Activated T-helper 1 cell treated with Interleukin-2 at 50 U/mL for 16 hours (primary cell): Measurements from ENCODE around the gene P2RX5.
"Not testable (repeated sequence)": the region's sequence is repeated elsewhere in the genome, so short reads cannot be mapped to it uniquely, and the experiment has no call there.

Experiments used
- DNase-seq: peaks from one replicate; pipeline ENCODE4 v3.0.0-alpha.2; 2020; ENCODE audit warnings: low read depth

The P2RX5 gene

DNA sequence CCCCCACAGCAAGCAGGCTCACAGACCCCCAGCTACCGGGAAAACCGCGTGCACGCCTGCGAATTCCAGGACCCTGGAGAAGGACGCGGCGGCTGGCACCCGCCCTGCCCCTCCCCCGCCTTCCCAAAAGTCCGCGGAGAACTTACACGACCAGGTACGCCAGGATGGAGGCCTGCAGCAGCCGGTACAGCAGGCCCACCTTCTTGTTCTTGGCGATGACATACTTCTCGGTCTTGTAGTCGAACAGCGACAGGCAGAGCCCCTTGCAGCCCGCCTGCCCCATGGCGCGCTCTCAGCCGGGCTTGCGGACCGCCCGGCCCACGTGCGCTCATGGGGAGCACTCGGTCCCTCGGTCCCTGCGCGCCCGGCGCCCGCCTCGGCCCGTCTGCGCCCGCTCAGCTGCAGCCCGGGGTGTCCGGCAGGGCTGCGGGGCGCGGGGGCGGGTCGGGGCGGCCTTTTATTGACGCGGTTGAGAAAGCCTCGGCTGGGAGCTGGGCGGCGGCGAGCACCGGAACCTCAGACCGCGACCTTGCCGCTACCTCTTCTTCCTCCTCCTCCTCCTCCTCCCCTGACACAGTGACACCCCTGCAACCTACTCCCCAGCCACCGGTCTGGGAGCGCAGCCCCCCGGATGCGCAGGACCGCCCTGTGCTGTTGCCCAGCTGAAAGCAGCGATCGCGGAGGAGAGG is at the start of gene P2RX5:
Gene P2RX5 (minus strand): TSS at position 433 of the 689 bp plus-strand sequence. CDS start 150 bp downstream, at position 283.
- DNase-seq, result peak; percentile 21

DNA sequence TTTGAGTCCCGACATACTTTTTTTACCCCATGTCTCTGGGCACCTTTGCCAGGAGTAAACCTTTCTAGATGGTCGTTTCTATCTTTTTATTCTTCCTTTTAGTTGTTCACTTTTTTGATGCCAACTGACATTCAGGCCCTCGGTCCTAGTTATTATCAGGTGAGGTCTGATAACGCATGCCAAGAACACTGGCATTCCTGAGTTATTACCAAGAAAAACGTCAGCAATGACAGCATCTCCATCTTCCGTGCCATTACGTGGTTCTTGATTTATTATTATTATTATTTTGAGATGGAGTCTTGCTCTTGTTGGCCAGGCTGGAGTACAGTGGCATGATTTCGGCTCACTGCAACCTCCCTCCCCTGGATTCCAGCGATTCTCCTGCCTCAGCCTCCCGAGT is 49.1 kb upstream of the P2RX5 start:
- DNase-seq, result no peak

DNA sequence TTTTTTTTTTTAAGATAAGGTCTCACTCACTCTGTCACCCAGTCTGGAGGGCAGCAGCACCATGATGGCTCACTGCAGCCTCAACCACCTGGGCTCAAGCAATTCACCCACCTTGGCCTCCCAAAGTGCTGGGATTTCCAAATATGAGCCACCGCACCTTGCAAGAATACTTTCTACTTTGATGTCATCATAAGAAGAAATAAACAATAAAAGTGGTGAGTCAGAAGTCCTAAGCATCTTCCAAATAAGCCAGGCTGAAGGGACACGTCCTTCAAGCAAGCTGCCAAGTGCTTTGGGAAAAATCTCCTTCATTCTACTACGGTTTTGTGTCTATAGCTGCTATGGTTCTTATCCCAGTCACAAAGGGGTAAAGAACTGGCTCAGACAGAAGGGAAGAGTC is 48.1 kb upstream of the P2RX5 start:
- no peak for DNase-seq

DNA sequence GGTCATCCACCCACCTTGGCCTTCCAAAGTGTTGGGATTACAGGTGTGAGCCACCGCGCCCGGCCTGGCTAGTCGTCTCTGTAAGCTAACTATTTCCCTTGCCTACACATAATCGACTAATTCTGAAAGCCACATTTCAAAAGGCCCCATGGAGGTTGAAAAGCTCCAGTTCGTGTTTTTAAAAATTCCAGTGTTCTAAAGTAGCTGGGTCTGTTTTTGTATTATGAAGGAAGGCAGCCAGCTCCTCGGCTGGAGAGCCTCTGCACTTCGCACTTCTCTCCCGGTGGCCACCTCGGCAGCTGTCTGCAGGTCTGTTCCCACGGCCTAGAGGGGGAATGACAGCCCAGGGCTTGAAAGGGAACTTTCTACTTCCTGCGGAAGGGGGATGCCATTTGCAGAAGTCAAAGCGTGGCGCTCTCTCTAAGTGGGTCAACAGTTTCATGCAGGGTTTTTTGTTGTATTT is 44.7 kb upstream of the P2RX5 start:
- no peak for DNase-seq

DNA sequence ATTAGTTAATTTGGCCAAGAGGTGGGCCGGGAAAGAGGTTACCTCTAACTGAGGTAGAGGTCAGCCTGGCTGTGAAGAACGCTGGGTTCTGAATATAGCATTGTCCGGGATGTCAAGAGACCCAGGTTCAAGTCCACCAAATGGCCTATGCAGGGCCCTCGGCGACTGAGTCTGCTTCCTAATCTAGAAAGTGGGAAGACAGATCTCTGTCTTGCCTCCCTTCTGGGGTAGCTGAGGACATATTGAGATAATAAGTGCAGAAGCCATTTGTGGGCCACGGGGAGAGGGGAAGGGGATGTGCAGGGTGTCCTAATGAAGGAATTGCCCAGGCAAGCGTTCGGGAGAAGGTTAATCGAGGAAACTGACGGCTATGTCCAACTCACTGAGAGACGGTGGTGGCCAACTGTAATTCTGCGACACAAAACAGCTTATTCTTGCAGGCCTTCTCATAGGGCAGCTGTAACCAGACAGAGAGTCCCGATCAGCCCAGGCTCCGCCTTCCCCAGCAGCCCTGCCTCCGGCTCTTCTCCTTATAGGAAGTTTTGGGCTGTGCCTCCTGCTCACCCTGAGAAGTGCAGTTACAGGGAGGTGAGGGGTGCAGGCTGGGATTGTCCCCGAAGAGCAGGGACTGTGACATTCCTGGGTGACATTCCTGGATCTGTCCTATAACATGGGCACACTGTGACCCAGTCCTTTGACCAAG is 43.6 kb upstream of the P2RX5 start:
- no peak for DNase-seq

DNA sequence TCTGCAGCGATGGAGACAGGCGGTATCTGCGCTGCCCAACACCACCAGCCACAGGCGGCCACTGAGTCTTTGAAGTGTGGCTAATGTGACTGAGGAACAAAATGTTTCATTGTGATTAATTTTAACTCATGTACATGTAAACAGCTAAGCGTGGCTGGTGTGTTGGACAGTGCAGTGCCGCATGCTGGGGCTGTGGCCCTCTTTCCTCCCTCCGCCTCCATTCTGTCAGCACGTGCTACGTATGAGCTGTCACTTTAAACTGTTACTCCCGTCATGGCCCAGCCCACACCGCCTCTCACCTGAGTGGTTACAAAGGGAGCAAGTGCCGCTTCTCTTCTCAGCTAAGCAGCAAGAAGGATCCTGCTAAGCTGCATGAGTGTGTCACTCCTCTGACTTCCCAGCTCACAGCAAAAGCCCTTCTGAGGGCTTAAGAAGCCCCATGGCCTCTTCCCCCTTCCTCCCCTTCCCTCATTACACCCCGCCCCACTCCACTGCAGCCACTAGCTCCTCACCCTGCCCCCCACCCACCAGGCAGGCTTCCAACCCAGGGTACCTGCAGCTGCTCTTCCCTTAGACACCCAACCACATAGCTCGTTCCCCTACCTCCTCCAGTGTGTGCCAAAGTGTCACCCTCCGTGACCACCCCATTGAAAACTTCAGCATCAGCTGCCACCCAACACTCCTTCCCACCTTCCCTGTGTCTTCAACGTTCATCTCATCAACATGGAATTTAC is 42.8 kb upstream of the P2RX5 start:
- DNase-seq, result no peak

DNA sequence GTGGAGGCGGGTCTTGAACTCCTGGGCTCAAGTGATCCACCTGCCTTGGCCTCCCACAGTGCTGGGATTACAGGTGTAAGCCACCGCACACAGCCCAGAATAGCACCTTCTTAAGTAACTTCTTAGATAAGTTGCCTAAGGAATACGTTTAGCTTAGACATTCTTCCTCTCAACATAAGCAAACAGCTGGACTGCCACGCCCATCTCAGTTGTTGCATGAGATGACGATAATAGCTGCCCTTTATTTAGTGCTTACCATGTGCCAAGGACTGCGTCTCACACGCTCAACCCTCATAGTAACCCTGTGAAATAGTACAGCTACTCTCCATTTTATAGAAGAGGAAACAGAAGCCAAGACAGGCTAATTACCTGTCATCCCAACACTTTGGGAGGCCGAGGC is 39.6 kb upstream of the P2RX5 start:
- DNase-seq, result no peak

- not testable (repeated sequence) for DNase-seq
Measured at GRCh38 chr17:3734911-3735276, 38.9 kb upstream of the P2RX5 start.

- DNase-seq, result no peak
Measured at GRCh38 chr17:3732210-3732621, 36.3 kb upstream of the P2RX5 start.

- no peak for DNase-seq
Measured at GRCh38 chr17:3730881-3731429, 35.0 kb upstream of the P2RX5 start.

DNA sequence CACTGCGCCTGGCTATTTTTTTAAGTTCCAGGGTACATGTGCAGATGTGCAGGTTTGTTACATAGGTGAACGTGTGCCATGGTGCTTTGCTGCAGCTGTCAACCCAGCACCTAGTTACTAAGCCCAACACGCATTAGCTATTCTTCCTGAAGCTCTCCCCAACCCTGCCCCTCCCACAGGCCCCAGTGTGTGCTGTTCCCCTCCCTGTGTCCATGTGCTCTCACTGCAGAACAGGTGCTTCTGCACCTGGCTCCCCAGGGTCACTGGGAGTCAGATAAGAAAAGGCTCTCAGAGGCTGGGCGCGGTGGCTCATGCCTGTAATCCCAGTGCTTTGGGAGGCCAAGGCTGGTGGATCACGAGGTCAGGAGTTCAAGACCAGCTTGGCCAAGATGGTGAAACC is 33.9 kb upstream of the P2RX5 start:
- DNase-seq, result no peak

GRCh38 chr17:3728099-3728498 is 32.1 kb upstream of the P2RX5 start:
- DNase-seq, result not testable (repeated sequence)

DNA sequence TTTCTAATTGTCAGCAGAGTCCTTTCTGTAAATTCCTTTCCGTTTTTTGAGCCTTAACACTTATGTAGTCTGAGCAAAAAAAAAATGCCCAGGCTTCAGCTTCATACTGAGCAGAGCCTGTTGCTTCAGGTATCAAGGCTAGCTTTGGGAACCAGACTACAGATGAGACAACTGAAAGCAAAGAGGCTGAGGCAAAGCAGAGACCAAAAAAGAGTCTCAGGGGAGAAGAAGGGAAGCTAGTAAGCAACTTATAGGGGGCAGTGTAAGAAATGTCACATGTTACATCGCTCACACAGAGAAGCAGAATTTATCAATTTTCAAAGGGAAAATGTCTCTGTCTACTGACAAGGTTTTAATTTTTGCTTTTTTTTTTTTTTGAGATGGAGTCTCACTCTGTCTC is 31.1 kb upstream of the P2RX5 start:
- DNase-seq, result no peak

DNA sequence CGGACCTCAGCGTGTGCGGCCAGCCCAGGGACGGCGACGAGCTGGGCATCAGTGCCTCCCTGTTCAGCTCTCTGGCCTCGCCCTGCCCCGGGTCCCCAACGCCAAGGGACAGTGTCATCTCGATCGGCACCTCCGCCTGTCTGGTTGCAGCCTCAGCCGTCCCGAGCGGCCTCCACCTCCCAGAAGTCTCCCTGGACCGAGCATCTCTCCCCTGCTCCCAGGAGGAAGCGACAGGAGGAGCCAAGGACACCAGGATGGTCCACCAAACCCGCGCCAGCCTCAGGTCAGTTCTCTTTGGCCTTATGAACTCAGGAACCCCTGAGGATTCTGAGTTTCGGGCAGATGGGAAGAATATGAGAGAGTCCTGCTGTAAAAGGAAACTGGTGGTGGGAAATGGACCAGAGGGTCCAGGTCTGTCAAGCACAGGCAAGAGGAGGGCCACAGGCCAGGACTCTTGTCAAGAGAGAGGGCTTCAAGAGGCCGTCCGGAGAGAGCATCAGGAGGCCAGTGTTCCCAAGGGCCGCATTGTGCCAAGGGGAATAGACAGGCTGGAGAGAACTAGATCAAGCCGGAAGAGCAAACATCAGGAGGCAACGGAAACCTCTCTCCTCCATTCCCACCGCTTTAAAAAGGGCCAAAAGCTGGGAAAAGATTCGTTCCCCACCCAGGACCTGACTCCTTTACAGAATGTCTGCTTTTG is 28.6 kb upstream of the P2RX5 start:
- no peak for DNase-seq

DNA sequence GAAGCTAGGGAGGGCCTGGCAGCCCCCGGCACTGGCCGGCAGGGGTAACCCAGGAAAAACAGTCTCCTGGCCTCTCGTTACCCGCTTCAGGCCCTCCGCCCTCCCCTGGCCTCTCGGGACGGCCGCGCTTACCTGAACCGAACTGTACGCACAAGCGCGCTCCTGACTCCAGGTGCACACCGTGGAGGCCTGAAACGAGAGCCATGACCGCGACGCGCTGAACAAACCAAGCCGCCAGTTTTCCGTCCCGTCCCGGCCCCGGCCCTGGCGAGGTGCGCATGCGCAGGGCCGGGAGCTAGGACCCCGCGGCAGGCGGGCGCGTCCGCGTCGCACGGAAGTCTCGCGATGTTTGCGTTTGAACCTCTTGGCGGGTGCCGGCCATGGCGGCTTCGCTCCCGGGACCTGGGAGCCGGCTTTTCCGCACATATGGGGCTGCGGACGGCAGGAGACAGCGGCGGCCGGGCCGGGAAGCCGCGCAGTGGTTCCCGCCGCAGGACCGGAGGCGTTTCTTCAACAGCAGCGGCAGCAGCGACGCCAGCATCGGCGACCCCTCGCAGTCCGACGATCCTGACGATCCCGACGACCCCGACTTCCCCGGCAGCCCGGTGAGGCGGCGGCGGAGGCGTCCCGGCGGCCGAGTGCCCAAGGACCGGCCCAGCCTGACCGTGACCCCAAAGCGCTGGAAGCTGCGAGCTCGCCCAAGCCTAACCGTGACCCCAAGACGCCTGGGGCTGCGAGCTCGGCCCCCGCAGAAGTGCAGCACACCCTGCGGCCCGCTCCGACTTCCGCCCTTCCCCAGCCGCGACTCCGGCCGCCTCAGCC is 27.8 kb upstream of the P2RX5 start, which contains the start of gene HASPIN:
Gene HASPIN (plus strand): TSS at position 348 of the 822 bp plus-strand sequence. CDS start 33 bp downstream, at position 381.
- peak; percentile 89 for DNase-seq

DNA sequence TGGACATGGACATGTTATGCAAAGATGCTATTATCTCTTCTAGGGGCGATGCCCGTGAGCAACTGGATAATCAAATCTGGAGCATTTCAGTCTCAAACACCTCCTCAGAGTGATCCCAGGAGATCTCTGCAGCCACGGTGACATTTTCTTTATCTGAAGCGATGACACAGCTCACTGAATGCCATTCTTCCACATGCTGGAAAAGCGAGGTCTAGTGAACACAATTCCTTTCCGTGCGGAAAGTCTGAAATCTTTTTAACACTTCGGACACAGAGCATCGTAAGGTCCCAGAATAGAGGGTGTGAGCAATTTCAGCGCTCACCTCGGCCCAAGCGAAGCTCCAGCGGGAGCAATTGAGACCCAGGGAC is 27.2 kb upstream of the P2RX5 start:
- no peak for DNase-seq

- DNase-seq, result no peak
Measured at GRCh38 chr17:3722716-3723115, 26.8 kb upstream of the P2RX5 start.

DNA sequence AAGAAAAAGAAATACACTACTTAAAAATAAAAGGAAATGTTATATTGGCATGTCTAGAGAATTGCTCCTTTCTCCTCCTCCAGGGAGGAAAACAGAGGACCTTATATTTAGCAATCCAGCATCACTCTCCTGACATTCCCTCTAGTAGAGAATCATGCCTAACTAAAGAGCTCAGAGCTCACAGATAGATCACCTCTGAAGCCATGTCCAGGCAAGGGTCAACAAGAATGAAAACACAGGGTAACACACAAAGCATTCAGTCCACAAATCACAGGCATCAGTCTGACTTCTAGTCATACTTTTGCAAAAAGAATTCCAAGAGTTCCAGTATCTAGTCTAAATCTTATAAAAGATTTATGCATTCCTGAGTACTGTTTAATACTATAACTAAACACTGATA is 23.3 kb upstream of the P2RX5 start:
- no peak for DNase-seq

DNA sequence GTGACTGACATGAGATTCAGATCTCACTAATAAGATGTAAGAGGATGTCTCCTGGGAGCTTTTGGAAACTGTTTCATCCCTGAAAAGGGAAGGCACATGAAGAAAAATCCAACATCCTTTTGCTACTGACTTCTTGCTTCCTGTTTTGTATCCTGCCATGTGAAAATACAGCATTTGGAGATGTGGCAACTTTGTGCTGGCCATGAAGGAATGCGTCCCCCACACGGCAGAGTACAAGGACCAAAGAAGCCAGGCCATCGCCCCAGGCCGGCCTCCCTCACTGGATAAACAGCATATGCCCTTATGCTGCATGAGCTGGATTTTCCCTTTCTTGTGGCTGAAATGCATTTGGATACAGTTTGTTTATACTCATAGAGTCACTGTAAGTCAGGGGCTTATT is 22.2 kb upstream of the P2RX5 start:
- no peak for DNase-seq

- DNase-seq, result no peak
Measured at GRCh38 chr17:3715296-3715695, 19.3 kb upstream of the P2RX5 start.

- no peak for DNase-seq
Measured at GRCh38 chr17:3712811-3713463, 17.0 kb upstream of the P2RX5 start.
